ENCODE data around the gene MAP9. TPM values are rescaled to one million over a fixed set of nuclear protein-coding genes. Genes with fewer than 3 reads are reported as not detected.

The MAP9 gene
- total and polyA plus RNA-seq, 4 donors: 21.5 to 69.6 (median 30.4) TPM

DNA sequence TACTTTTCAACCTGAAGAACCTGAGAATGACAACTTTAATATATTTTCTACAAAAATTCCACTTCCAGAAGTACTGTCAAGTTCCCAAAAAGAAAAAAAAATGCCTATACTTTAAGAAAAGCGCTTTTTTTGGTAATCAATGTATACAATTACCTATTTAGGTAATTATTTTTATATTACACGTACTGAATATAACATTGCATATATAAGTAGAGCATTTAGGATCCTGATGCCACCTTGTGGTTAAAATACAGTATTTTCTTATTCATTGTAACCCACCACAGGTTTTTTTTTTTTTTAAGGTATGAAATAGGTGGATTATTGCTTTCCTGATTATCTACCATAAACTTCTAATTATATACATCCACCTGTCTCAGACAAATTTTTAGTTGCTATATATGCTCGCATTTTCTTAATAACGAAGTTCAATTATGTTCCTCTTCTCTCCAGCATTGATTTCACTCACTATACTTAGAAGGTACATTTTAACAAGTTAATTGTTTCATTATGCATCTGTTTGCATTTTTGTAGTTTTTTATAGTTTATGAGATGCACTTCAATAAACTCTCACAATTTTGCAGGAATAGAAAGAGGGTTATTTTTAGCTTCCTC is 5.2 kb downstream of the MAP9 start:
- H3K27ac ChIP-seq (ENCODE audit: low read depth, low read length): no peak overlapping the region
- WGBS (ENCODE audit: insufficient coverage): no CpG with 5 or more reads among the region's 4 CpGs
- H3K9me3 ChIP-seq (ENCODE audit: control insufficient read depth, insufficient read depth, low read length): no peaks in the 10 kb centered on the region
- H3K27me3 ChIP-seq (ENCODE audit: control insufficient read depth, insufficient read depth, low read length): no peaks in the 10 kb centered on the region
- H3K36me3 ChIP-seq (ENCODE audit: control insufficient read depth, insufficient read depth, low read length): no peaks in the 10 kb centered on the region
- H3K4me3 ChIP-seq (ENCODE audit: low read depth, low read length): no peak overlapping the region
- H3K4me1 ChIP-seq (ENCODE audit: control insufficient read depth, insufficient read depth, low read length): no peaks in the 10 kb centered on the region
- DNase-seq (ENCODE audit: low read depth in 4 of 6, low spot score in 6 of 6): peak in 3 of 6 donors; percentile 15 to 85 (median 40)

DNA sequence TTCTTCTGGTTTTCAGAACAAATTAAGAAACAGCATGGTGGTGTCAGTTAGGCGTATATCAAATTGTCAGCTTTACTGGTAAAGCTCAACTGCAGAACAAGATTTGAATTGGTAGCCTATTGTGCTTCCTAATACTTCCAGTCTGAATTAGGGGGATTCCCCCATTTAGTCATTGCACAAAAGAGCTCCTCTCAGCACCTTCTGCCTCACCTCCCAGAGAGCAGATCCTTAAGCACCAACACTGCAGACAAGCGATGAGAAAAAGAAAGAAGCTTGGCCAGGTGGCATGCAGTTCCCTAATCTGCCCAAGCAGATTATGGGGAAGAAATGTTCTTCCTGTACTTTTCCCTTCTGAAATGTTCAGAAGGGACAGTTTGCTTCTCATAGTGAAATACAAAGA is 9.2 kb downstream of the MAP9 start:
- Histone ChIP-seq H3K4me1 (ENCODE audit: control insufficient read depth, insufficient read depth, low read length) (no peaks in the 10 kb centered on the region), H3K27me3 (ENCODE audit: control insufficient read depth, insufficient read depth, low read length) (no peaks in the 10 kb centered on the region), H3K27ac (ENCODE audit: low read depth, low read length) (no peak overlapping the region), H3K36me3 (ENCODE audit: control insufficient read depth, insufficient read depth, low read length) (no peaks in the 10 kb centered on the region), H3K4me3 (ENCODE audit: low read depth, low read length) (no peak overlapping the region), H3K9me3 (ENCODE audit: control insufficient read depth, insufficient read depth, low read length) (no peaks in the 10 kb centered on the region)
- no peak for DNase-seq (ENCODE audit: low read depth in 4 of 6, low spot score in 6 of 6)
- WGBS (ENCODE audit: insufficient coverage): no CpG with 5 or more reads among the region's 2 CpGs

DNA sequence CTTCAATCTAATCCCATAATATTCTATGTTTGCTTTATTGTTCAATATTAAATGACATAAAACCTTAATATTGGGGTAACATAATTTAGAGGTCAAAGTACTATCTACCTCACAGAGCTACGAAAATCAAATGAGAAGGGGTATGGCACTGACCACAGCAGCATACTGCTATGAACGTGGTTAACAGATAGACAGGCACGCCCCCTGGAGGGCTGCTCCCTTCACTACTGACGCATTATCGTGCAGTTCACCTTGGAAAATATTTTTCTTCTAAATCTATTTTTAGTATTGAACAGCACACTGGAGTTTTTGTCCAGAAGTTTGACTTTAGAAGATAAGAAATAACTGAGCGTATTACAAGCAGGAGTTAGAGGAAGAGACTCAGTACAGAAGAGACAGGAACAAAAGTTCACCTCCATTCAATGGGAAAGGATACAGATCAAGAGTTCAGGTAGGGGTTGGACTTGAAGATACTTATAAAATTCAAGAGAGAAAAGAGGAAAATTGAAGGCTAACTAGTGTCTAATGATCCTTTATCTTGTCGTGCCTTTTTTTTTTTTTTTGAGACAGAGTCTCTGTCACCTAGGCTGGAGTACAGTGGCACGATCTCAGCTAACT is 22.7 kb downstream of the MAP9 start:
- no peaks in the 10 kb centered on the region for H3K27me3 ChIP-seq (ENCODE audit: control insufficient read depth, insufficient read depth, low read length)
- DNase-seq (ENCODE audit: low read depth in 4 of 6, low spot score in 6 of 6): peak in 4 of 6 donors; percentile 8 to 81 (median 50)
- no peaks in the 10 kb centered on the region for H3K4me1 ChIP-seq (ENCODE audit: control insufficient read depth, insufficient read depth, low read length)
- no peak overlapping the region for H3K4me3 ChIP-seq (ENCODE audit: low read depth, low read length)
- no peaks in the 10 kb centered on the region for H3K9me3 ChIP-seq (ENCODE audit: control insufficient read depth, insufficient read depth, low read length)
- H3K27ac ChIP-seq (ENCODE audit: low read depth, low read length): no peak overlapping the region
- no peaks in the 10 kb centered on the region for H3K36me3 ChIP-seq (ENCODE audit: control insufficient read depth, insufficient read depth, low read length)
- WGBS (ENCODE audit: insufficient coverage): 23% methylated on average over 4 of the region's 8 CpGs

DNA sequence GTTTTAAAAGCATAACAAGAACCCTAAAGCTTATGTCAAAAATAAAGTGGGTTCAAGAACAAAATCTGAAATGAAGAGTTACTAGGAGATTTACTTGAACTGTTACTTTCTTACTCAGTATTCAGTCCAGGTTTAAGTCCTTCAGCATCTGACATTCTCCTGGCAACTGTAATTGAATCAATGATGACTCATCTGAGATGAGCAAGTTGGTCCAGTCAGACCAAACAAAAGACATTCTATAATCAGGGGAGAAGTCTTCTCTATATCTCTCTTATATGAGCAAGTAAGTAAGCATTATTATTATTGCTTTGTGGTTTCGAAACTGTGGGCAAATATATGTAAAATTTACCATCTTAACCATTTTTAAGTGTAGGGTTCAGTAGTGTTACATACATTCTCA is 34.6 kb downstream of the MAP9 start:
- no peak overlapping the region for H3K27ac ChIP-seq (ENCODE audit: low read depth, low read length)
- no CpG with 5 or more reads among the region's 1 CpG for WGBS (ENCODE audit: insufficient coverage)
- DNase-seq (ENCODE audit: low read depth in 4 of 6, low spot score in 6 of 6): no peak
- H3K27me3 ChIP-seq (ENCODE audit: control insufficient read depth, insufficient read depth, low read length): no peaks in the 10 kb centered on the region
- H3K4me3 ChIP-seq (ENCODE audit: low read depth, low read length): no peak overlapping the region
- no peaks in the 10 kb centered on the region for H3K9me3 ChIP-seq (ENCODE audit: control insufficient read depth, insufficient read depth, low read length)
- no peaks in the 10 kb centered on the region for H3K4me1 ChIP-seq (ENCODE audit: control insufficient read depth, insufficient read depth, low read length)
- H3K36me3 ChIP-seq (ENCODE audit: control insufficient read depth, insufficient read depth, low read length): no peaks in the 10 kb centered on the region

DNA sequence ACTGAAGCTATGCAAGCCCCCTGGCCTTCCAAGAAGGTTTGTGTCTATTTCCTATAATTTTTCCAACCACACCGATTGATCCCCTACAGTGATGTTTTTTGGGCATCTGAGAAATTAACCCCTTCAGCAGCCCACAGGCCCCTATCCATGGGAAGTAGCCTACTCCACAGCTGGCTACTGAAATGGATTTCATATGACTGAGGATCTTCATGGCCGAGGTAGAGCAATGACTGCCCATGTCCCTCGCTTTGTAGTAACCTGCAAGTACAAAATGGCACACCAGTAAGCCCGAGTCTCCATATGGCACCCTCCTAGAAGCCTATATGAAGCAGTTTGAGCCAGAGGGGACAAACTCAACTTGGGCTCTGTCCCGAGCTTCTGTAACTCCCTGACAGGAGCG is 36.8 kb downstream of the MAP9 start:
- Histone ChIP-seq H3K27me3 (ENCODE audit: control insufficient read depth, insufficient read depth, low read length) (no peaks in the 10 kb centered on the region), H3K4me1 (ENCODE audit: control insufficient read depth, insufficient read depth, low read length) (no peaks in the 10 kb centered on the region), H3K4me3 (ENCODE audit: low read depth, low read length) (no peak overlapping the region), H3K27ac (ENCODE audit: low read depth, low read length) (no peak overlapping the region), H3K9me3 (ENCODE audit: control insufficient read depth, insufficient read depth, low read length) (no peaks in the 10 kb centered on the region), H3K36me3 (ENCODE audit: control insufficient read depth, insufficient read depth, low read length) (no peaks in the 10 kb centered on the region)
- 84% methylated on average over 6 of the region's 6 CpGs for WGBS (ENCODE audit: insufficient coverage)
- DNase-seq (ENCODE audit: low read depth in 4 of 6, low spot score in 6 of 6): no peak

DNA sequence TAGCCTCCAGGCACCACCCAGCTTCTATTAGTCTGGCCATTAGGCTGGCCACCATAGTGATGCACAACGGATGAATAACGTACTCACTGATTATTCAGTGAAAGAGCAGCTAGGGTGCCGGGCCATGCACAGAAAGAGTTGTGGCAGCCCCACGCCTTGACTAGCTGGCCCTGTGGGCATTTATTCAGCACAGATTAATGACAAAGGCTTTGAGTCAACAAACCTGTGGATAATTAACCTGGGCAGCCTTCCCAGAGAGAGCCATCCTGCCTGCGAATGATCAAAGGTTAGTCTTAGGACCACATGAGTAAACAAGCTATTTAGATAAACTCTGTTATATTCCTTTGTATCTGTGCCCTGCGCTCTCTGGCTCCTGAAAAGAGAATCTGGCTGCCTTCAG is 37.2 kb downstream of the MAP9 start:
- H3K36me3 ChIP-seq (ENCODE audit: control insufficient read depth, insufficient read depth, low read length): no peaks in the 10 kb centered on the region
- DNase-seq (ENCODE audit: low read depth in 4 of 6, low spot score in 6 of 6): no peak
- H3K27ac ChIP-seq (ENCODE audit: low read depth, low read length): no peak overlapping the region
- H3K27me3 ChIP-seq (ENCODE audit: control insufficient read depth, insufficient read depth, low read length): no peaks in the 10 kb centered on the region
- no peaks in the 10 kb centered on the region for H3K9me3 ChIP-seq (ENCODE audit: control insufficient read depth, insufficient read depth, low read length)
- 83% methylated on average over 6 of the region's 6 CpGs for WGBS (ENCODE audit: insufficient coverage)
- no peaks in the 10 kb centered on the region for H3K4me1 ChIP-seq (ENCODE audit: control insufficient read depth, insufficient read depth, low read length)
- no peak overlapping the region for H3K4me3 ChIP-seq (ENCODE audit: low read depth, low read length)

DNA sequence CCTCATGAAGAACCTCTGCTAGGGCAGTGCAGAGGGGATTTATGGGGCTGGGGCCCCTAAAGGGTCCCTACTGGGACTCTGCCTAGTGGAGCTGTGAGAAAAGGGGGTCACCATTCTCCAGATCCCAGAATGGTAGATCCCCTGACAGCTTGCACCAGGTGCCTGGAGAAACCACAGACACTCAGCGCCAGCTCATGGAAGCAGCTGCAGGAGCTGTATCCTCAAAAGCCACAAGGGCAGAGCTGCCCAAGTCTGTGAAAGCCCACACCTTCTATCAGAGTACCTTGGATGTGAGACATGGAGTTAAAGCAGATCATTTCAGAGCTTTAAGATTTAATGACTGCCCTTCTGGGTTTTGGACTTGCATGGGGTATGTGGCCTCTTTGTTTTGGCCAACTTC is 38.6 kb downstream of the MAP9 start:
- WGBS (ENCODE audit: insufficient coverage): 88% methylated on average over 1 of the region's 1 CpG
- no peaks in the 10 kb centered on the region for H3K27me3 ChIP-seq (ENCODE audit: control insufficient read depth, insufficient read depth, low read length)
- no peaks in the 10 kb centered on the region for H3K4me1 ChIP-seq (ENCODE audit: control insufficient read depth, insufficient read depth, low read length)
- no peaks in the 10 kb centered on the region for H3K9me3 ChIP-seq (ENCODE audit: control insufficient read depth, insufficient read depth, low read length)
- no peak for DNase-seq (ENCODE audit: low read depth in 4 of 6, low spot score in 6 of 6)
- H3K36me3 ChIP-seq (ENCODE audit: control insufficient read depth, insufficient read depth, low read length): no peaks in the 10 kb centered on the region
- no peak overlapping the region for H3K27ac ChIP-seq (ENCODE audit: low read depth, low read length)
- H3K4me3 ChIP-seq (ENCODE audit: low read depth, low read length): no peak overlapping the region

DNA sequence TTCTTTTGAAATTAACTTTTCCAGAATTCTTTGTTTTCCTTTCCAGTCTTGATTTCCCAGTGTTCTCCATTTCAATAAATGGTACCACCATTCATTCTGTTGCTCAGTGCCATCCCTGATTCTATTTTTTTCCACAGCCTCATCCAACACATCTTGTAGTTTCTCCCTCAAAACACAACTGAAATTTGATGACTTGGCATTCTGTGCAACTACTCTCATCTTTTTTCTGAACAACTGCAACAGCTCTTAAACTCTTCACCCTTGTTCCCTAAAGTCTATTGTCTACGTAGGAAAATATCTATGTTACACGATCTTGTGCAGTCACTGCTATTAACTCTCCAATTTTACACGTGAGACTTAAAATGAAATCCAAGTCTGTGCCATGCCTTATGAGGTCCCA is 40.5 kb downstream of the MAP9 start:
- H3K27me3 ChIP-seq (ENCODE audit: control insufficient read depth, insufficient read depth, low read length): no peaks in the 10 kb centered on the region
- no peaks in the 10 kb centered on the region for H3K9me3 ChIP-seq (ENCODE audit: control insufficient read depth, insufficient read depth, low read length)
- 89% methylated on average over 3 of the region's 3 CpGs for WGBS (ENCODE audit: insufficient coverage)
- no peak overlapping the region for H3K27ac ChIP-seq (ENCODE audit: low read depth, low read length)
- no peaks in the 10 kb centered on the region for H3K36me3 ChIP-seq (ENCODE audit: control insufficient read depth, insufficient read depth, low read length)
- no peak for DNase-seq (ENCODE audit: low read depth in 4 of 6, low spot score in 6 of 6)
- no peaks in the 10 kb centered on the region for H3K4me1 ChIP-seq (ENCODE audit: control insufficient read depth, insufficient read depth, low read length)
- H3K4me3 ChIP-seq (ENCODE audit: low read depth, low read length): no peak overlapping the region

DNA sequence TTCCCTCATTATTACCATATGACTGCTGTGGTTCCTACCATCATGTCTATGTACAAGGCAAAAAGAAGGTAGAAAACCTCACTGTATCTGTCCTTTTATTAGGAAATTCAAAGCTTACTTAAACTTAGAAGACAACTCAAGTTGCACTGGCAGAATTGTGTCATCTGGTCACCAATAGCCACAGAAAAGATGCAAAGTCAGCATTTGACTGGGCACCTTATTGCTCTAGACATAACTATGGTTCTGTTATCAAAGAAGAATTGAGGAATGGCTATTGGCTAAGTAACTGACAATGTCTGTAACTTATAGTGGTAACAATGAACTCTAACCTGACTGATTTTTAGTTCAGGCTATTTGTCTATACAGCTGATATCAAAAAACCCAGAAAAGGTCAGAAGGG is 45.3 kb downstream of the MAP9 start:
- H3K4me3 ChIP-seq (ENCODE audit: low read depth, low read length): no peak overlapping the region
- no peaks in the 10 kb centered on the region for H3K27me3 ChIP-seq (ENCODE audit: control insufficient read depth, insufficient read depth, low read length)
- no peak overlapping the region for H3K27ac ChIP-seq (ENCODE audit: low read depth, low read length)
- no peaks in the 10 kb centered on the region for H3K36me3 ChIP-seq (ENCODE audit: control insufficient read depth, insufficient read depth, low read length)
- no peak for DNase-seq (ENCODE audit: low read depth in 4 of 6, low spot score in 6 of 6)
- no peaks in the 10 kb centered on the region for H3K4me1 ChIP-seq (ENCODE audit: control insufficient read depth, insufficient read depth, low read length)
- H3K9me3 ChIP-seq (ENCODE audit: control insufficient read depth, insufficient read depth, low read length): no peaks in the 10 kb centered on the region

DNA sequence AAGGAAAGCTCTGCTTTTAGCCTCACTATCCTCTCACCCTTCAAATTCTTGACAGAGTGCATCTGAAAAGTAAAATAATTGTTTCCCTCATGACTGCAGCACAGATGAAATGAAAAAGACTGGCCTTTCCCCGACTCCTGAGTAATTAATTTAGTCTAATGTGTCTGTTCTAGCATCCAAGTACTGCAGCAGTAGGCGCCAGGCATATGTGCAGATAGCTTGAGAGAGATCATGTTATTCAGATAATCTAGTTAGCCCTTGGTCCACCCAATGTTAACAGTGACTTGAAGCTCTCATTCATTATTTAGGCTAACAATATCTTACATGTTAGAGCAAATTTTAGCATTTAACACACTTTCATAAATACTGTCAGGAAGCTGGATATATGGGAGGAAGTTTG is 54.0 kb downstream of the MAP9 start:
- no peaks in the 10 kb centered on the region for H3K4me1 ChIP-seq (ENCODE audit: control insufficient read depth, insufficient read depth, low read length)
- peak in 1 of 6 donors; percentile 4 for DNase-seq (ENCODE audit: low read depth in 4 of 6, low spot score in 6 of 6)

More for the DNA sequence above, 54.0 kb downstream of the MAP9 start:
- 88% methylated on average over 1 of the region's 2 CpGs for WGBS (ENCODE audit: insufficient coverage)
- Histone ChIP-seq H3K4me3 (ENCODE audit: low read depth, low read length) (no peak overlapping the region), H3K27me3 (ENCODE audit: control insufficient read depth, insufficient read depth, low read length) (no peaks in the 10 kb centered on the region), H3K36me3 (ENCODE audit: control insufficient read depth, insufficient read depth, low read length) (no peaks in the 10 kb centered on the region), H3K9me3 (ENCODE audit: control insufficient read depth, insufficient read depth, low read length) (no peaks in the 10 kb centered on the region), H3K27ac (ENCODE audit: low read depth, low read length) (no peak overlapping the region)

All from spinal cord (tissue), 10 donors.